ENCODE results near the gene ALB. TPM values are rescaled to one million over a fixed set of nuclear protein-coding genes. Genes with fewer than 3 reads are reported as not detected.

ALB gene
- total and polyA plus RNA-seq, 2 donors (not counting 1 experiment from before 2014, with no cell fraction given) = 0.03 TPM; not detected in 1

DNA sequence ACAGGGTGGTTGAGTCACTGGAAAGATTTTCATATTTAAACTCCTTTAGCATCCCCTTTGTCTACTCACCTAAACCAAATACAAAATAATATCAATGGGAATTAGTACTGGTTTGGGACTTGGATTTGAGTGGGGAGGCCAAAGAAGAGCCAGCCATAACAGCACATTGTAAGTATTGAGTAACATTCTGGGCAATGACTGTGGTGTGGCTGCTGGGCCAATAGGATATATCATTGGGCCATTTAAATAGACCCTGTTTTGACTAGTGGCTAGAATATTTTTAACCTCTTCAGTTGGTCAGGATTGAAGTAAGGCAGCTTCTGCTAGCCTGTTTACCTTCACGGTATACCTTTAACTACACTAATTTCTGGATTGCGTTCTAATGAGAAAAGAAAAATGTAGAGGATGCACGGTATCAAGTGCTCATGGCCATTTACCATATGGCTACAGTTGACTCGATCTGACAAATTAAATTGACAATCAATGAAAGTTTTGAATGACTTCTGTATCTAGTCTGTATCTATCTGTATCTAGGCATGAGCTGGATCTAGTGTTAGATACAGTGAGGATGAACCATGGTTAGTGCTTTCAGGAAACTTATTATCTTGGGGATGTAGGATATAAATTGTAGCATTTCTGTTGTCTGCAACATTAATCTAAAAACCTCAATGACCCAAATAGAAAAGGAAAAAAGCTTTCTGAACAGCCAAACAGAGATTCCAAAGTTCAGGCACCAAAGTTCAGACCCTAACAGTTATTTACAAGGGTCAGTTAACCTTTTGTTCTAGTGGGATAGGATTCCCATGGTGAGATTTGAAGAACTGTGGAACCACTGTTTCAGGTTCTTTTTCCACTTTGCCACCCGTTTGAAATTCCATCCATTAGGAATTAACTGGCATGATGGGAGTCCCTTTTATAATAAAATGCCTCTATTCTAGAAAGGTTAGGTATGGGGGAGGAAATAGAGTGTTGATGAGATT is 6.8 kb upstream of the ALB start:
- Histone ChIP-seq H3K9me3 (ENCODE audit: control insufficient read depth, insufficient read depth, low read depth, low read length) (no peaks in the 10 kb centered on the region), H3K27me3 (ENCODE audit: control insufficient read depth, insufficient read depth, low read length) (no peaks in the 10 kb centered on the region)
- no peak for DNase-seq (ENCODE audit: low read depth in 2 of 2)

DNA sequence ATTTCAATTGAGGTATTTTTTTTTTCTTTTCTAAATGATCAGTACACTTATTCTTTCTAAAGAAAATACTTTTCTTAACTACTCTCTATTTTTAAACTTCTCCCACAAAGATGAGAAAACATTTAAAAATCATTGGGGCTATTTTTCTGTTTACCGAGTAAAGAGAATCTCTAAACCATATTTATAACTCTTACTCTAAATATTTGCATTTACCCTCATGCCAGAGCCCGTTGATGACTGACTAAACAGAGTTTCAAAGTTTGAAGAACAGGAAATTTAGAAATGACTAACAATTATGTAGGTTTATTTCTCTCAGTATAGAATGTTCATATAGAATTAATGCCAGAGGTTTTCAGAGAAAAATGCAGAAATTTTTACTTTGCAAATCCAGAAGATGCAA is 2.7 kb upstream of the ALB start:
- H4K20me1 ChIP-seq (ENCODE audit: control insufficient read depth, extremely low read depth, insufficient read depth, low read length) = no peaks in the 10 kb centered on the region
- H3K4me1 ChIP-seq (ENCODE audit: control insufficient read depth, extremely low read depth, insufficient read depth, low read length) = no peaks in the 10 kb centered on the region
- DNase-seq (ENCODE audit: low read depth in 2 of 2) = no peak
- no peaks in the 10 kb centered on the region for H3K9me3 ChIP-seq (ENCODE audit: control insufficient read depth, insufficient read depth, low read depth, low read length)
- no peaks in the 10 kb centered on the region for H3K36me3 ChIP-seq (ENCODE audit: control insufficient read depth, insufficient read depth, low read length)
- H3K9ac ChIP-seq (ENCODE audit: insufficient read depth, low read length) = no peak overlapping the region
- H3K79me2 ChIP-seq (ENCODE audit: control insufficient read depth, insufficient read depth, low read length) = no peaks in the 10 kb centered on the region
- H2AFZ ChIP-seq (ENCODE audit: low read length) = no peak overlapping the region
- TF ChIP-seq EZH2 (IDR thresholded peaks at IDR 0.05; ENCODE audit: low read length, missing control alignments) = no peak
- TF ChIP-seq, protein P1, sequence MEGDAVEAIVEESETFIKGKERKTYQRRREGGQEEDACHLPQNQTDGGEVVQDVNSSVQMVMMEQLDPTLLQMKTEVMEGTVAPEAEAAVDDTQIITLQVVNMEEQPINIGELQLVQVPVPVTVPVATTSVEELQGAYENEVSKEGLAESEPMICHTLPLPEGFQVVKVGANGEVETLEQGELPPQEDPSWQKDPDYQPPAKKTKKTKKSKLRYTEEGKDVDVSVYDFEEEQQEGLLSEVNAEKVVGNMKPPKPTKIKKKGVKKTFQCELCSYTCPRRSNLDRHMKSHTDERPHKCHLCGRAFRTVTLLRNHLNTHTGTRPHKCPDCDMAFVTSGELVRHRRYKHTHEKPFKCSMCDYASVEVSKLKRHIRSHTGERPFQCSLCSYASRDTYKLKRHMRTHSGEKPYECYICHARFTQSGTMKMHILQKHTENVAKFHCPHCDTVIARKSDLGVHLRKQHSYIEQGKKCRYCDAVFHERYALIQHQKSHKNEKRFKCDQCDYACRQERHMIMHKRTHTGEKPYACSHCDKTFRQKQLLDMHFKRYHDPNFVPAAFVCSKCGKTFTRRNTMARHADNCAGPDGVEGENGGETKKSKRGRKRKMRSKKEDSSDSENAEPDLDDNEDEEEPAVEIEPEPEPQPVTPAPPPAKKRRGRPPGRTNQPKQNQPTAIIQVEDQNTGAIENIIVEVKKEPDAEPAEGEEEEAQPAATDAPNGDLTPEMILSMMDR (conservative IDR thresholded peaks at IDR 0.05 in 1 of 2, IDR thresholded peaks at IDR 0.05 in 1 of 2; ENCODE audit: low read depth in 1 of 2, low read length in 2 of 2) = no peak
- no peak overlapping the region for H3K4me3 ChIP-seq (replicated peaks in 1 of 4; ENCODE audit: control extremely low read depth in 1 of 4, insufficient read depth in 1 of 4, low read depth in 3 of 4, low read length in 4 of 4)
- no peak overlapping the region for H3K27ac ChIP-seq (ENCODE audit: insufficient read depth, low read length)
- no peaks in the 10 kb centered on the region for H3K27me3 ChIP-seq (ENCODE audit: control insufficient read depth, insufficient read depth, low read length)
- H3K4me2 ChIP-seq (ENCODE audit: extremely low read depth, insufficient read depth, low read length) = no peak overlapping the region

More for the DNA sequence above, 6.8 kb upstream of the ALB start:
- TF ChIP-seq EZH2 (IDR thresholded peaks at IDR 0.05; ENCODE audit: low read length, missing control alignments) = no peak
- TF ChIP-seq, protein P1 (conservative IDR thresholded peaks at IDR 0.05 in 1 of 2, IDR thresholded peaks at IDR 0.05 in 1 of 2; ENCODE audit: low read depth in 1 of 2, low read length in 2 of 2) = no peak
- Histone ChIP-seq H3K27ac (ENCODE audit: insufficient read depth, low read length) (no peak overlapping the region), H3K4me2 (ENCODE audit: extremely low read depth, insufficient read depth, low read length) (no peak overlapping the region), H3K79me2 (ENCODE audit: control insufficient read depth, insufficient read depth, low read length) (no peaks in the 10 kb centered on the region), H3K9ac (ENCODE audit: insufficient read depth, low read length) (no peak overlapping the region), H2AFZ (ENCODE audit: low read length) (no peak overlapping the region), H3K36me3 (ENCODE audit: control insufficient read depth, insufficient read depth, low read length) (no peaks in the 10 kb centered on the region), H3K4me1 (ENCODE audit: control insufficient read depth, extremely low read depth, insufficient read depth, low read length) (no peaks in the 10 kb centered on the region), H4K20me1 (ENCODE audit: control insufficient read depth, extremely low read depth, insufficient read depth, low read length) (no peaks in the 10 kb centered on the region), H3K4me3 (replicated peaks in 1 of 4; ENCODE audit: control extremely low read depth in 1 of 4, insufficient read depth in 1 of 4, low read depth in 3 of 4, low read length in 4 of 4) (no peak overlapping the region)

DNA sequence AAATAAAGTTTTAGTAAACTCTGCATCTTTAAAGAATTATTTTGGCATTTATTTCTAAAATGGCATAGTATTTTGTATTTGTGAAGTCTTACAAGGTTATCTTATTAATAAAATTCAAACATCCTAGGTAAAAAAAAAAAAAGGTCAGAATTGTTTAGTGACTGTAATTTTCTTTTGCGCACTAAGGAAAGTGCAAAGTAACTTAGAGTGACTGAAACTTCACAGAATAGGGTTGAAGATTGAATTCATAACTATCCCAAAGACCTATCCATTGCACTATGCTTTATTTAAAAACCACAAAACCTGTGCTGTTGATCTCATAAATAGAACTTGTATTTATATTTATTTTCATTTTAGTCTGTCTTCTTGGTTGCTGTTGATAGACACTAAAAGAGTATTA is 370 bp downstream of the ALB start:
- Histone ChIP-seq H3K9me3 (ENCODE audit: control insufficient read depth, insufficient read depth, low read depth, low read length) (no peaks in the 10 kb centered on the region), H3K27ac (ENCODE audit: insufficient read depth, low read length) (no peak overlapping the region), H3K9ac (ENCODE audit: insufficient read depth, low read length) (no peak overlapping the region), H2AFZ (ENCODE audit: low read length) (no peak overlapping the region), H3K4me1 (ENCODE audit: control insufficient read depth, extremely low read depth, insufficient read depth, low read length) (no peaks in the 10 kb centered on the region), H3K79me2 (ENCODE audit: control insufficient read depth, insufficient read depth, low read length) (no peaks in the 10 kb centered on the region), H3K4me3 (replicated peaks in 1 of 4; ENCODE audit: control extremely low read depth in 1 of 4, insufficient read depth in 1 of 4, low read depth in 3 of 4, low read length in 4 of 4) (no peak overlapping the region), H3K27me3 (ENCODE audit: control insufficient read depth, insufficient read depth, low read length) (no peaks in the 10 kb centered on the region), H4K20me1 (ENCODE audit: control insufficient read depth, extremely low read depth, insufficient read depth, low read length) (no peaks in the 10 kb centered on the region), H3K4me2 (ENCODE audit: extremely low read depth, insufficient read depth, low read length) (no peak overlapping the region), H3K36me3 (ENCODE audit: control insufficient read depth, insufficient read depth, low read length) (no peaks in the 10 kb centered on the region)
- TF ChIP-seq, protein P1 (conservative IDR thresholded peaks at IDR 0.05 in 1 of 2, IDR thresholded peaks at IDR 0.05 in 1 of 2; ENCODE audit: low read depth in 1 of 2, low read length in 2 of 2) = no peak
- TF ChIP-seq EZH2 (IDR thresholded peaks at IDR 0.05; ENCODE audit: low read length, missing control alignments) = no peak
- DNase-seq (ENCODE audit: low read depth in 2 of 2) = no peak
